H1 (cell line): ENCODE data around the gene LEMD2. TPM values are rescaled to one million over a fixed set of nuclear protein-coding genes. Genes with fewer than 3 reads are reported as not detected.

Experiments used
- CTCF ChIA-PET: fragments of 300-600 bp; sonication (Branson Sonifier 250); formaldehyde crosslinking; loops from one replicate; lab custom pipeline; 2021; ENCODE audit not compliant: partially characterized antibody; lab: Charles Lee
- POLR2A ChIA-PET: fragments of 300-600 bp; sonication (Branson Sonifier 250); formaldehyde crosslinking; loops from one replicate; lab custom pipeline; 2021; ENCODE audit warnings: inconsistent platforms; ENCODE audit not compliant: partially characterized antibody; lab: Charles Lee
- DNase-seq, 2 experiments: peaks; one replicate each; pipeline versions ENCODE4 v3.0.0 to v3.0.0-alpha.2; 2010 to 2022; ENCODE audit warnings: low spot score in 2 of 2, low read depth in 1 of 2, mixed read lengths in 1 of 2
- FAIRE-seq: peaks from 2 replicates; lab custom pipeline; 2011; peaks lifted over from hg19 to GRCh38; lab: Jason Lieb, UNC
- H2AFZ ChIP-seq: 2 replicates; pipeline ENCODE4 v1.8.1; 2012; ENCODE audit warnings: low read length, inconsistent platforms
- H2AK5ac ChIP-seq: 2 replicates; pipeline ENCODE4 v1.6.1; 2013; ENCODE audit warnings: low read depth, low read length
- H2BK120ac ChIP-seq: replicated peaks from 2 replicates; pipeline ENCODE3; 2013; ENCODE audit warnings: low read depth, low read length, inconsistent platforms
- H2BK12ac ChIP-seq: 2 replicates; pipeline ENCODE4 v1.6.1; 2013; ENCODE audit warnings: low read depth, low read length
- H2BK15ac ChIP-seq: 2 replicates; pipeline ENCODE4 v1.6.1; 2013; ENCODE audit warnings: low read length
- H2BK20ac ChIP-seq: 2 replicates; pipeline ENCODE4 v1.6.1; 2013; ENCODE audit warnings: low read length
- H2BK5ac ChIP-seq: 2 replicates; pipeline ENCODE4 v1.6.1; 2013; ENCODE audit warnings: low read depth, low read length
- H3K14ac ChIP-seq: 2 replicates; pipeline ENCODE4 v1.6.1; 2013; ENCODE audit warnings: inconsistent platforms; ENCODE audit not compliant: insufficient read length
- H3K18ac ChIP-seq: 2 replicates; pipeline ENCODE4 v1.6.1; 2013; ENCODE audit warnings: low read length; ENCODE audit errors: extremely low read depth
- H3K23ac ChIP-seq: 2 replicates; pipeline ENCODE4 v1.6.1; 2013; ENCODE audit warnings: inconsistent platforms; ENCODE audit not compliant: insufficient read length
- H3K23me2 ChIP-seq: 2 replicates; pipeline ENCODE4 v1.6.1; 2013; ENCODE audit warnings: low read depth, low read length
- H3K27ac ChIP-seq: 2 replicates; pipeline ENCODE4 v1.6.1; 2011; ENCODE audit warnings: low read depth, low read length, inconsistent platforms
- H3K27me3 ChIP-seq, 4 experiments: replicated peaks in 1 of 4; 1 replicate in 1 of 4; 2 replicates in 3 of 4; pipeline versions ENCODE4 v1.6.1 to v1.8.1; 2011 to 2013; ENCODE audit warnings: low read length in 3 of 4, mild to moderate bottlenecking in 3 of 4, inconsistent platforms in 2 of 4, mixed read lengths in 2 of 4, moderate library complexity in 1 of 4; ENCODE audit not compliant: control insufficient read depth in 3 of 4, insufficient read depth in 3 of 4; ENCODE audit errors: extremely low read depth in 1 of 4
- H3K36me3 ChIP-seq, 4 experiments: 2 replicates each; pipeline versions ENCODE4 v1.6.1 to v1.8.1; 2011 to 2013; ENCODE audit warnings: mild to moderate bottlenecking in 4 of 4, low read length in 3 of 4, moderate library complexity in 2 of 4, control low read depth in 1 of 4, inconsistent platforms in 1 of 4; ENCODE audit not compliant: insufficient read depth in 4 of 4, control insufficient read depth in 2 of 4
- H3K4ac ChIP-seq: replicated peaks from 2 replicates; pipeline ENCODE3; 2013; ENCODE audit warnings: low read length, low read depth, mixed read lengths, inconsistent platforms; ENCODE audit not compliant: insufficient read length
- H3K4me1 ChIP-seq, 4 experiments: replicated peaks in 1 of 4; 1 replicate in 1 of 4; 2 replicates in 3 of 4; pipeline versions ENCODE4 v1.6.1 to v1.8.1; 2011 to 2013; ENCODE audit warnings: low read length in 3 of 4, inconsistent platforms in 2 of 4, mixed read lengths in 1 of 4; ENCODE audit not compliant: insufficient read depth in 4 of 4, control insufficient read depth in 3 of 4
- H3K4me2 ChIP-seq, 2 experiments: 2 replicates each; pipeline versions ENCODE4 v1.6.1 to v1.8.1; 2011 to 2013; ENCODE audit warnings: low read depth in 2 of 2, low read length in 2 of 2, control low read depth in 1 of 2, inconsistent platforms in 1 of 2, mild to moderate bottlenecking in 1 of 2; ENCODE audit not compliant: insufficient read depth in 1 of 2
- H3K4me3 ChIP-seq, 4 experiments: fragments of 200-600, 300-600 bp in 1 of 4; sonication (generic), shearing (Covaris generic), sonication (Bioruptor Twin) in 1 of 4; 2 replicates each; pipeline versions ENCODE4 v1.5.1 to v1.8.1; 2011 to 2016; ENCODE audit warnings: low read length in 4 of 4, low read depth in 3 of 4, control low read depth in 2 of 4, inconsistent platforms in 2 of 4, mild to moderate bottlenecking in 2 of 4, mixed read lengths in 1 of 4, moderate library complexity in 1 of 4; ENCODE audit not compliant: insufficient read depth in 2 of 4; ENCODE audit errors: extremely low read depth in 1 of 4
- H3K56ac ChIP-seq: replicated peaks from 2 replicates; pipeline ENCODE3; 2013; ENCODE audit warnings: low read depth, mild to moderate bottlenecking, mixed read lengths, low read length, inconsistent platforms; ENCODE audit not compliant: insufficient read length
- H3K79me1 ChIP-seq: 2 replicates; pipeline ENCODE4 v1.6.1; 2013; ENCODE audit warnings: low read depth, low read length, control low read depth
- H3K79me2 ChIP-seq, 2 experiments: 2 replicates each; pipeline versions ENCODE4 v1.6.1 to v1.8.1; 2012 to 2013; ENCODE audit warnings: low read length in 2 of 2, mild to moderate bottlenecking in 2 of 2, inconsistent platforms in 1 of 2; ENCODE audit not compliant: insufficient read depth in 2 of 2, control insufficient read depth in 1 of 2
- H3K9ac ChIP-seq, 4 experiments: replicated peaks in 1 of 4; 1 replicate in 1 of 4; 2 replicates in 3 of 4; pipeline versions ENCODE4 v1.6.1 to v1.8.1; 2011 to 2013; ENCODE audit warnings: low read depth in 3 of 4, low read length in 3 of 4, control low read depth in 2 of 4, mild to moderate bottlenecking in 2 of 4, moderate library complexity in 2 of 4, inconsistent platforms in 1 of 4; ENCODE audit errors: extremely low read depth in 1 of 4
- H3K9me3 ChIP-seq, 2 experiments: 2 replicates each; pipeline versions ENCODE4 v1.6.1 to v1.8.1; 2012 to 2013; ENCODE audit warnings: mild to moderate bottlenecking in 2 of 2, moderate library complexity in 2 of 2, control low read depth in 1 of 2, inconsistent platforms in 1 of 2, low read depth in 1 of 2, low read length in 1 of 2, mixed read lengths in 1 of 2; ENCODE audit not compliant: insufficient read depth in 2 of 2
- H4K20me1 ChIP-seq, 2 experiments: replicated peaks in 1 of 2; 2 replicates each; pipeline versions ENCODE3 to v1.8.1; 2011 to 2013; ENCODE audit warnings: inconsistent platforms in 2 of 2, low read length in 2 of 2, mild to moderate bottlenecking in 1 of 2; ENCODE audit not compliant: insufficient read depth in 2 of 2, control insufficient read depth in 1 of 2
- H4K5ac ChIP-seq: 2 replicates; pipeline ENCODE4 v1.6.1; 2013; ENCODE audit warnings: low read length, low read depth, mixed read lengths, inconsistent platforms; ENCODE audit not compliant: insufficient read length
- H4K8ac ChIP-seq: 2 replicates; pipeline ENCODE4 v1.8.0; 2013; ENCODE audit warnings: mild to moderate bottlenecking, moderate library complexity, low read length, inconsistent platforms; ENCODE audit not compliant: insufficient read depth; ENCODE audit errors: extremely low read depth
- H4K91ac ChIP-seq: replicated peaks from 2 replicates; pipeline ENCODE3; 2013; ENCODE audit warnings: low read length, mixed read lengths, inconsistent platforms; ENCODE audit not compliant: insufficient read length
- BACH1 ChIP-seq: IDR thresholded peaks from 2 replicates; pipeline ENCODE4 v1.6.1; 2012; ENCODE audit warnings: low read length, improper control_type of control experiment
- CHD1 ChIP-seq: IDR thresholded peaks from 2 replicates; pipeline ENCODE4 v1.6.1; 2012; ENCODE audit warnings: low read depth, low read length, improper control_type of control experiment
- EGR1 ChIP-seq: IDR thresholded peaks from 2 replicates; pipeline ENCODE4 v1.6.1; 2011; ENCODE audit warnings: low read depth, low read length, borderline replicate concordance
- KDM5A ChIP-seq: fragments of 200-600 bp; IDR thresholded peaks from 2 replicates; pipeline ENCODE4 v1.7.1; 2012; ENCODE audit warnings: mild to moderate bottlenecking, low read length, inconsistent platforms, mixed read lengths
- MAFK ChIP-seq: IDR thresholded peaks from 2 replicates; pipeline ENCODE4 v1.6.1; 2012; ENCODE audit warnings: low read depth, mild to moderate bottlenecking, improper control_type of control experiment, low read length
- MAX ChIP-seq: IDR thresholded peaks from 2 replicates; pipeline ENCODE4 v1.6.1; 2012; ENCODE audit warnings: inconsistent platforms
- PHF8 ChIP-seq: fragments of 200-600 bp; sonication (generic); conservative IDR thresholded peaks from 2 replicates; pipeline ENCODE4 v1.7.1; 2012; ENCODE audit warnings: low read depth, mild to moderate bottlenecking, inconsistent platforms, low read length, moderate library complexity
- POLR2AphosphoS5 ChIP-seq: IDR thresholded peaks from 2 replicates; pipeline ENCODE4 v1.6.1; 2011; ENCODE audit warnings: low read depth, low read length
- SAP30 ChIP-seq: fragments of 300-600 bp; sonication (generic); IDR thresholded peaks from 2 replicates; pipeline ENCODE4 v1.7.1; 2012; ENCODE audit warnings: low read length, moderate library complexity, mild to moderate bottlenecking, inconsistent platforms; ENCODE audit not compliant: insufficient read depth, insufficient replicate concordance
- SIN3A ChIP-seq, 2 experiments: IDR thresholded peaks in 1 of 2; conservative IDR thresholded peaks in 1 of 2; 2 replicates each; pipeline ENCODE4 v1.6.1; 2011 to 2012; ENCODE audit warnings: low read length in 2 of 2, improper control_type of control experiment in 1 of 2, low read depth in 1 of 2, mild to moderate bottlenecking in 1 of 2
- SIX5 ChIP-seq: IDR thresholded peaks from 2 replicates; pipeline ENCODE4 v1.6.1; 2011; ENCODE audit warnings: mild to moderate bottlenecking, low read depth, low read length
- SRF ChIP-seq: IDR thresholded peaks from 2 replicates; pipeline ENCODE4 v1.6.1; 2011; ENCODE audit warnings: mild to moderate bottlenecking, low read depth, low read length, moderate library complexity
- TCF12 ChIP-seq: IDR thresholded peaks from 2 replicates; pipeline ENCODE4 v1.6.1; 2011; ENCODE audit warnings: low read depth, mild to moderate bottlenecking, low read length
- WGBS, 2 experiments: shearing (Covaris generic) in 1 of 2; methylation state at CpG; one replicate each; pipeline versions ENCODE4 v1.1.6 to v1.1.7; 2013 to 2015; ENCODE audit warnings: low lambda C conversion rate in 2 of 2, mixed read lengths in 2 of 2, inconsistent platforms in 1 of 2, low coverage in 1 of 2, missing lambda C conversion rate in 1 of 2; ENCODE audit not compliant: insufficient replicate concordance in 2 of 2, insufficient coverage in 1 of 2, insufficient read length in 1 of 2; ENCODE audit errors: extremely low coverage in 1 of 2, missing lambda C conversion rate in 1 of 2; 5-methylcytosine and 5-hydroxymethylcytosine counted together
- polyA plus RNA-seq, 7 experiments: library from polyadenylated mRNA; depleted of rRNA in 3 of 7; stranded (reverse) in 5 of 7; unstranded in 2 of 7; fragments of >200 nt in 5 of 7; fragments of 200-250 nt in 2 of 7; gene quantifications; 1 replicate in 5 of 7; 2 replicates in 1 of 7; 4 replicates in 1 of 7; pipeline versions ENCODE4 v1.2.1 to v1.2.3, GENCODE V29; 2011 to 2013; ENCODE audit warnings: missing spikeins in 2 of 7, mixed read lengths in 2 of 7
- total RNA-seq: library from RNA; stranded (reverse); fragmentation: NEBNext Ultra II Directional; extraction: Animal tissue kit (Norgen Biotek cat#: 25700); gene quantifications from 2 replicates; pipeline ENCODE4 v1.2.1, GENCODE V29; 2021

Gene LEMD2
- total and polyA plus RNA-seq, 2 of the 8 experiments (the other 6 are each of a cell fraction or from before 2014, with no cell fraction given): 32.7 to 57.3 TPM

- H3K27ac ChIP-seq: no peak overlapping the region
- CTCF ChIA-PET: interaction anchor here (0.6 to 5.8 kb wide), 12 partner anchors 9 to 228 kb away, joined by 3 to 49 read pairs (median 3); no protein-coding TSS in a partner anchor
- no peak overlapping the region for H4K91ac ChIP-seq
- no peak overlapping the region; the same call in 1 of the 2 replicates for H2AK5ac ChIP-seq
- no peak overlapping the region for H3K56ac ChIP-seq
- no peaks in the 10 kb centered on the region for H3K9me3 ChIP-seq
- no peak overlapping the region for H3K14ac ChIP-seq
- H4K8ac ChIP-seq: no peak overlapping the region
- POLR2A ChIA-PET: interaction anchor here (1.3 kb wide), 1 partner anchor 44 kb away, joined by 3 read pairs; no protein-coding TSS in a partner anchor
- H2BK120ac ChIP-seq: no peak overlapping the region
- H3K36me3 ChIP-seq: no peaks in the 10 kb centered on the region
- H2BK15ac ChIP-seq: no peak overlapping the region; the same call in 1 of the 2 replicates
- H2BK5ac ChIP-seq: no peak overlapping the region
- H3K4ac ChIP-seq: no peak overlapping the region
- no peak overlapping the region for H4K5ac ChIP-seq
- FAIRE-seq (no peak), DNase-seq (no peak)
- H2BK12ac ChIP-seq: peak overlapping the region; percentile 52; the same call in 1 of the 2 replicates
- no peak overlapping the region for H3K23ac ChIP-seq
- no peaks in the 10 kb centered on the region for H4K20me1 ChIP-seq
- no peaks in the 10 kb centered on the region; the same call in 1 of the 2 replicates for H3K23me2 ChIP-seq
- peaks cover 0 to 3% (median 1%) of the 10 kb centered on the region in 4 experiments; a peak in 4 of 7 replicates for H3K27me3 ChIP-seq
- no peaks in the 10 kb centered on the region for H3K79me1 ChIP-seq
- no peaks in the 10 kb centered on the region for H3K79me2 ChIP-seq
- H2BK20ac ChIP-seq: 0 out of 2 replicates have a peak overlapping the region, but pooled peaks have one; percentile 10
- H3K4me3 ChIP-seq: no peak overlapping the region
- peaks cover 2 to 22% (median 15%) of the 10 kb centered on the region in 4 experiments for H3K4me1 ChIP-seq
- no peak overlapping the region for H3K9ac ChIP-seq
- no peak overlapping the region for H2AFZ ChIP-seq
- H3K18ac ChIP-seq: no peak overlapping the region
- 98% methylated on average over 3 of the region's 3 CpGs; no CpG with 5 or more reads in 1 of the 2 experiments for WGBS, 2 experiments
- TF ChIP-seq SAP30 (no peak), CHD1 (no peak), POLR2AphosphoS5 (no peak), SIX5 (no peak), SIN3A (conservative IDR thresholded peaks at IDR 0.05 in 1 of 2, IDR thresholded peaks at IDR 0.05 in 1 of 2; ENCODE audit: low read depth in 1 of 2, low read length in 2 of 2) (no peak), EGR1 (no peak), TCF12 (no peak), KDM5A (no peak), BACH1 (no peak), SRF (no peak), MAFK (no peak), PHF8 (no peak), MAX (no peak)
- no peak overlapping the region for H3K4me2 ChIP-seq
These were observed 29.4 kb upstream of the LEMD2 start for GRCh38 chr6:33818293-33818692.
